ENCODE data around the gene GSG1L2.

GSG1L2 gene

GRCh38 chr17:9824797-9825338 lies 3.0 kb upstream of the GSG1L2 start:
- no peak for DNase-seq

GRCh38 chr17:9824094-9824493 lies 2.2 kb upstream of the GSG1L2 start:
- no peak for DNase-seq

GRCh38 chr17:9820448-9820847 lies 1.4 kb downstream of the GSG1L2 start:
- no peak for DNase-seq

- DNase-seq, result no peak
Measured at GRCh38 chr17:9818760-9819159, 3.1 kb downstream of the GSG1L2 start.

- no peak for DNase-seq
Measured at GRCh38 chr17:9817086-9817485, 4.8 kb downstream of the GSG1L2 start.

- no peak for DNase-seq
Measured at GRCh38 chr17:9816472-9816871, 5.4 kb downstream of the GSG1L2 start.

- no peak for DNase-seq
Measured at GRCh38 chr17:9814337-9814945, 7.4 kb downstream of the GSG1L2 start.

- no peak for DNase-seq
Measured at GRCh38 chr17:9813166-9813565, 8.7 kb downstream of the GSG1L2 start.

GRCh38 chr17:9811537-9811936 lies 10.3 kb downstream of the GSG1L2 start:
- no peak for DNase-seq

GRCh38 chr17:9811086-9811485 lies 10.8 kb downstream of the GSG1L2 start:
- no peak for DNase-seq

GRCh38 chr17:9810100-9810949 lies 11.6 kb downstream of the GSG1L2 start:
- no peak for DNase-seq

- DNase-seq, result no peak
Measured at GRCh38 chr17:9809409-9809808, 12.5 kb downstream of the GSG1L2 start.

- DNase-seq, result no peak
Measured at GRCh38 chr17:9806699-9807098, 15.2 kb downstream of the GSG1L2 start.

- no peak for DNase-seq
Measured at GRCh38 chr17:9805769-9806168, 16.1 kb downstream of the GSG1L2 start.

- DNase-seq, result no peak
Measured at GRCh38 chr17:9802697-9803096, 19.2 kb downstream of the GSG1L2 start.

GRCh38 chr17:9802294-9802693 lies 19.6 kb downstream of the GSG1L2 start:
- DNase-seq, result no peak

GRCh38 chr17:9801505-9801904 lies 20.4 kb downstream of the GSG1L2 start:
- no peak for DNase-seq

GRCh38 chr17:9798724-9799123 lies 23.2 kb downstream of the GSG1L2 start:
- DNase-seq, result no peak

GRCh38 chr17:9798008-9798407 lies 23.9 kb downstream of the GSG1L2 start:
- DNase-seq, result no peak

GRCh38 chr17:9792181-9792840 lies 29.6 kb downstream of the GSG1L2 start:
- DNase-seq, result no peak

- DNase-seq, result no peak
Measured at GRCh38 chr17:9790889-9791876, 30.7 kb downstream of the GSG1L2 start, which contains the start of gene DHRS7C. Gene DHRS7C, minus strand, starts transcription at chr17:9791592. Its CDS starts 308 bp downstream, at chr17:9791284.

GRCh38 chr17:9790316-9790715 lies 31.6 kb downstream of the GSG1L2 start:
- DNase-seq, result no peak
